Kasumi-1 (cell line): ENCODE data around the gene OGFOD2.
"Not testable (repeated sequence)": the region's sequence is repeated elsewhere in the genome, so short reads cannot be mapped to it uniquely, and the experiment has no call there.

Source experiments
- DNase-seq, 2 experiments: peaks; one replicate each; lab custom pipeline; 2025; lab: John Stamatoyannopoulos, UW

OGFOD2 gene

GRCh38 chr12:123005081-123005626 is 30.1 kb downstream of the OGFOD2 start:
- DNase-seq, result no peak

DNA sequence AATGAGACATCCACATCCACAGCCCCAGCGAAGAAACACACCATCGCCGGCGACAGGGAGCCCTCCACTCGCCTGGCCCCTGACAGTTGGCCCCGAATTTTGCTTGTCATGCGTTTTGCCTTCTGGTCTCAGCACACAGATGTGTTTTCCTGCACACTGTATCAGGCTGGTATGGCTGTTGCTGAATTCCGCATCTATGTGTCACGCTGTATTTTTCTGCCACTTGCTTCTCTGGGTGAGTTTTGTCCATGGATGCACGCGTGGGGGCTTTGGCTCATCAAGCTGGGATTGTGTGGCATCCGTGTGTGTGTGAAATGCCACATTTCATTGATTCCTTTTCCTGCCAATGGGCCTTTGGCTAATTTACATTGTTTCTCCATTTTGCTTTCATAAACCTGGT is 31.9 kb downstream of the OGFOD2 start:
- DNase-seq, result no peak

- DNase-seq, result no peak
Measured at GRCh38 chr12:123010110-123010509, 35.1 kb downstream of the OGFOD2 start.

DNA sequence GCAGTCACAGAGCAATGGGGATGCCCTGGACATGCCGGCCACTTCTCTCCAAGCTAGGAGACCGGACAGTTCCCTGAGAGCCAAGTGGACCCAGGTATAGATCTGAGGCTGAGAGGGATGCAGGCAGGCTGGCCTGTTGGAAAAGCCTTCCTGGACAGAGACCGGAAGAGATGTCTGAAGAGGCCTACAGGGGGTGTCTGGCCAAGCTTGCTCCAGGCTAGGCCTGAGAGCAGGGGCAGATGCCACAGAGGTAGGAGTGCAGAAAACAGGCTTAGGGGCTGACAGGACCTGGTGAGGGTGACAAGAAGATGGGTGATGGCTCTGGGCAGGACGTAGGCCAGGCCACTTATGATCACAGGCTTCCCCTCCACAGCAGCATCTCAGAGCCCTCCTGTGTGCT is 35.6 kb downstream of the OGFOD2 start:
- no peak for DNase-seq

GRCh38 chr12:123011701-123012100 is 36.7 kb downstream of the OGFOD2 start:
- no peak for DNase-seq

GRCh38 chr12:123013185-123014095 is 38.4 kb downstream of the OGFOD2 start:
- no peak for DNase-seq

DNA sequence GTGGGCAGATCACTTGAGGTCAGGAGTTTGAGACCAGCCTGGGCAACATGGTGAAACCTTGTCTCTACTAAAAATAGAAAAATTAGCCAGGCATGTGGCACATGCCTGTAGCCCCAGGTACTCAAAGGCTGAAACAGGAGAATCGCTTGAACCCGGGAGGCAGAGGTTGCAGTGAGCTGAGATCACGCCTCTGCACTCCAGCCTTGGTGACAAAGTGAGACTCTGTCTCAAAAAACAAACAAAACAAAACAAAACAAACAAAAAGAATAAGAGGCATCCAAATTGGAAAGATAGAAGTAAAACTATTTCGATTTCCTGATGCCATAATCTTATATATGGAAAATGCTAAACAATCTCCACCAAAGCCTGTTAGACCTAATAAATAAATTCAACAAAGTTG is 39.4 kb downstream of the OGFOD2 start:
- DNase-seq, result not testable (repeated sequence)

- DNase-seq, result no peak
Measured at GRCh38 chr12:123017753-123018152, 42.7 kb downstream of the OGFOD2 start.

- DNase-seq, result no peak
Measured at GRCh38 chr12:123019841-123020138, 44.7 kb downstream of the OGFOD2 start.

GRCh38 chr12:123021688-123022604 is 46.9 kb downstream of the OGFOD2 start:
- DNase-seq, result no peak

GRCh38 chr12:123022846-123023245 is 47.8 kb downstream of the OGFOD2 start:
- no peak for DNase-seq

DNA sequence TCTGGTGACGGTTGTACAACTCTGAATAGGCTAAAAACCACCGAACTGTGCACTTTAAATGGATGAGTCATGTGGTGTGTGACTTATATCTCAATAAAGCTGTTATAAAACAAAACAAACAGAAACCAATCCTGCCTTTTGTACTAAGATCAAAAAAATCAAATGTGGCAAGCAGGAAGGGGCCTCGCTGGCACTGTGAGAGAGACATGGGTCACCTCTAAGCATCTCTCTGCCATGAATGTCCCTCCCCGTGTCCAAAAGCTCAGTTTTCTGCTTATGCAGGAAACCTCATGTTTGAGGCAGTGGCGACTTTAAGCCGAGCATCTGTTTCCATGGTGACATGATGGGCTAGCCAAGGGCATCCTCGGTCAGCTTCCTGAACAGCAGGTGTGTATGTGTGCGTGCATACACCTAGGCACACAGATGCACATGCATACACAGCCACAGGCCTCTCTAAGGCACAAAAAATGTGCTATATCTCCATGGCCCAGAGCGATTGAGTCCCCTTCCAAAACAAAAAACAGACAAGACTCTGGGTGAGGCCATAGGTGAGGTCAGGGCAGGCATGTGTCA is 49.9 kb downstream of the OGFOD2 start:
- DNase-seq, result no peak

- no peak for DNase-seq
Measured at GRCh38 chr12:123026094-123026853, 51.2 kb downstream of the OGFOD2 start.

GRCh38 chr12:123027726-123028445 is 52.8 kb downstream of the OGFOD2 start:
- no peak for DNase-seq

DNA sequence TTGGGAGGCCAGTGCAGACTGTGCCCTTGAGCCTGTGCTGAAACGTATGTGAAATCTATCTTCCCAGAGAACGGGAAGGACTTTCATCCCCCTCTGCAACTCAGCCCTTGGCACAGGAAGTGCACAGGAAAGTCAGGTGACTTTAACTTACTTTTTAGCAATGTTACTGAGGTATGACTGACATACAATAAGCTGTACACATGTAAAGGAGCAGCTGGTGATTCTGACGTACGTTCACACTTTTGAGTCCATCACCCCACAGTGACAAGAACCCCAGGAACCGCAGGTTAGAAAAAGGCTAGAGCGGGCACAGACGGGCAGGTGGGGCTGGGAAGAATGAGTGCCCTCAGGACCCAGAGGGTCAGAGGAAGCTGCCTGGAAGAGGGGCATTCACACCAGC is 53.4 kb downstream of the OGFOD2 start:
- no peak for DNase-seq

DNA sequence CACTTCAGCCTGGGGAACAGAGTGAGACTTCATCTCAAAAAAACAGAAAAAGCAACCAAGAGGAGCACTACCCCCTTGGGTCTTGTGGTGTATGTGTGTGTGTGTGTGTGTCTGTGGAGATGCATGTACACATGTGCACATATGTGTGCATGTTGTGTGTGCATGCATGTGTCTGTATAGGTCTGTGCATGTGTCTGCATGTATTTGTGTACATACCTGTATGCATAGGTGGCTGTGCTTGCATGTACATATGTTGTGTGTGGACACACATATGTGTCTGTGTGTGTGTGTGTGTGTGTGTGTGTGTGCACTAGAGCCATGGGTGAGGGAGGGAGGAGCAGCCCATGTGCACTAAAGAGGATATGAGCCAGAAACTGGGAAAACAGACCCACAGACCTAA is 54.5 kb downstream of the OGFOD2 start:
- no peak for DNase-seq
